ENCODE measurements around the gene TACSTD2.
"Not testable (repeated sequence)": the region's sequence is repeated elsewhere in the genome, so short reads cannot be mapped to it uniquely, and the experiment has no call there.

Gene TACSTD2

GRCh38 chr1:58555393-58555792, 21.7 kb downstream of the TACSTD2 start:
- DNase-seq: no peak

- DNase-seq: no peak
These were observed 25.6 kb downstream of the TACSTD2 start for GRCh38 chr1:58551186-58552140.

- DNase-seq: not testable (repeated sequence)
These were observed 27.8 kb downstream of the TACSTD2 start for GRCh38 chr1:58549291-58549690.

GRCh38 chr1:58548371-58548770, 28.7 kb downstream of the TACSTD2 start:
- no peak for DNase-seq

- DNase-seq: peak; percentile 92
These were observed 30.3 kb downstream of the TACSTD2 start, which contains the start of gene OMA1 for GRCh38 chr1:58546520-58547308. Gene OMA1 (minus strand): TSS chr1:58546726. CDS start chr1:58539294, 7,432 bp downstream.

GRCh38 chr1:58545591-58546519, 31.2 kb downstream of the TACSTD2 start:
- DNase-seq: peak; percentile 52

GRCh38 chr1:58543260-58543659, 33.8 kb downstream of the TACSTD2 start:
- no peak for DNase-seq

- no peak for DNase-seq
These were observed 37.5 kb downstream of the TACSTD2 start for GRCh38 chr1:58539553-58539952.

- no peak for DNase-seq
These were observed 38.2 kb downstream of the TACSTD2 start for GRCh38 chr1:58538821-58539220.

GRCh38 chr1:58531842-58532241, 45.2 kb downstream of the TACSTD2 start:
- not testable (repeated sequence) for DNase-seq

GRCh38 chr1:58529284-58529683, 47.8 kb downstream of the TACSTD2 start:
- no peak for DNase-seq

- DNase-seq: no peak
These were observed 48.5 kb downstream of the TACSTD2 start for GRCh38 chr1:58528518-58528917.

Measured in GOT3 (cell line).